A172 (cell line): ENCODE data around the gene HIP1R. TPM values are rescaled to one million over a fixed set of nuclear protein-coding genes. Genes with fewer than 3 reads are reported as not detected.

Source experiments
- DNase-seq: peaks from one replicate; pipeline ENCODE4 v3.0.0-alpha.2; 2015; ENCODE audit warnings: low spot score
- total RNA-seq: library from RNA; depleted of rRNA; stranded (reverse); fragments of >200 nt; shearing (Covaris generic); gene quantifications from 2 replicates; pipeline ENCODE4 v1.2.3, GENCODE V29; 2014

HIP1R gene
- total RNA-seq, 1 experiment from 2014 or later, result 22.4 TPM

GRCh38 chr12:122846622-122847515, 11.6 kb downstream of the HIP1R start:
- no peak for DNase-seq

GRCh38 chr12:122847516-122847836, 12.2 kb downstream of the HIP1R start:
- no peak for DNase-seq

GRCh38 chr12:122847921-122848421, 12.7 kb downstream of the HIP1R start:
- DNase-seq, result no peak

GRCh38 chr12:122848471-122849351, 13.5 kb downstream of the HIP1R start:
- no peak for DNase-seq

- no peak for DNase-seq
Observed at GRCh38 chr12:122849352-122850047, 14.2 kb downstream of the HIP1R start.

GRCh38 chr12:122850048-122850445, 14.8 kb downstream of the HIP1R start:
- no peak for DNase-seq

GRCh38 chr12:122850695-122851350, 15.6 kb downstream of the HIP1R start:
- DNase-seq, result no peak

GRCh38 chr12:122851820-122852219, 16.6 kb downstream of the HIP1R start:
- peak; percentile 85 for DNase-seq

GRCh38 chr12:122852336-122853275, 17.3 kb downstream of the HIP1R start:
- DNase-seq, result no peak

- no peak for DNase-seq
Observed at GRCh38 chr12:122853582-122854245, 18.5 kb downstream of the HIP1R start.

- no peak for DNase-seq
Observed at GRCh38 chr12:122854554-122854953, 19.3 kb downstream of the HIP1R start.

GRCh38 chr12:122855071-122855829, 20.0 kb downstream of the HIP1R start:
- no peak for DNase-seq

- DNase-seq, result no peak
Observed at GRCh38 chr12:122855928-122856831, 20.9 kb downstream of the HIP1R start.

GRCh38 chr12:122856999-122857671, 21.9 kb downstream of the HIP1R start:
- DNase-seq, result no peak

- DNase-seq, result no peak
Observed at GRCh38 chr12:122858171-122858570, 22.9 kb downstream of the HIP1R start.

GRCh38 chr12:122858591-122859302, 23.5 kb downstream of the HIP1R start:
- no peak for DNase-seq
